ENCODE measurements around the gene FZR1. TPM values are rescaled to one million over a fixed set of nuclear protein-coding genes. Genes with fewer than 3 reads are reported as not detected.

The FZR1 gene
- total and polyA plus RNA-seq, 2 of the 13 experiments (the other 11 are each of a cell fraction or from before 2014, with no cell fraction given) = 29.0 to 30.8 TPM

DNA sequence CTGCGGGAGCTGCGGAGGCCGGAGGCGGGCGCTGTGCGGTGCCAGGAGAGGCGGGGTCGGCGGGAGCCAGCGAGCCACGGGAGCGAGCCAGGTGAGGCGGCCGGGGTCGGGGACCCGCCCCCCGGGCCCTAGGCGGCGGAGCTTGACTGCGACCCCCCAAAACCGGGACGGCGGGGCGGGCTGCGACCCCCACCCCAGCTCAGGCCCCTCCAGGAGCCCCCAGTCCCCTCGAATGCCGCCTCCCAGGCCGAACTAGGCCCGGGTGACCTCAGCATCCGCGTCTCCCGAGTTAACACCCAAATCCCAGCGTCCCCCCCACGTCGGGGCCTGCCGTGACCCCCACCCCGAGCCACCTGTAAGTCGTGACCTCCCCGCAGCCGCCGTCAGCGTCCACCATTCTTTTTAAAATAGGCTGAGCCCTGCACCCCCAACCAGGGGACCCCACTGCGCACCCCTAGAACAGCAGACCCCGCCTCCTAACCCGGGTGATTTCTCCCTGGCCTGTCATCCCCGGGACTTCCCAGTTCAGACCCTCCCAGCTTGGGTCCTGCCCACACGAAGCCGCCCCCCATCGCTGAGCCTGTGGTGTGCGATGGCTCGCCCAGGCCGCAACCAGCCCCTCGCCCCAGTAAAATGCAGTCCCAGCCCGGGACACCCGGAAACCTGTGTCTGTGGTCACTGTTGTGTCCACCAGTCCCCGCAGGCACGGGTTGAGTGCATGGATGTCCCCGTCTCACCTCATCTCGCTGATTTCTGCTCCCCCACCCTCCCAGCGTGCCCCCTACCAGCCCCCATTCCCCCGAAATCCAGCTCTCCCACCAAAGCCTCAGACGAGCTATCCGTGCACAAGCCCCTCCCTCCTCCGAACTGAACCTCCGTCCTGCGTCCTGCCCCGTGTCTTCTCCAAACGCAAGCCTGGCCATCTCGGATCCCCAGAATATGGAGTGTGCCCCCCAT lies 551 bp downstream of the FZR1 start (continued):
- TF ChIP-seq, protein P1, sequence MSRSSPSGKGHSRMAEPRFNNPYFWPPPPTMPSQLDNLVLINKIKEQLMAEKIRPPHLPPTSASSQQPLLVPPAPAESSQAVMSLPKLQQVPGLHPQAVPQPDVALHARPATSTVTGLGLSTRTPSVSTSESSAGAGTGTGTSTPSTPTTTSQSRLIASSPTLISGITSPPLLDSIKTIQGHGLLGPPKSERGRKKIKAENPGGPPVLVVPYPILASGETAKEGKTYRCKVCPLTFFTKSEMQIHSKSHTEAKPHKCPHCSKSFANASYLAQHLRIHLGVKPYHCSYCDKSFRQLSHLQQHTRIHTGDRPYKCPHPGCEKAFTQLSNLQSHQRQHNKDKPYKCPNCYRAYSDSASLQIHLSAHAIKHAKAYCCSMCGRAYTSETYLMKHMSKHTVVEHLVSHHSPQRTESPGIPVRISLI (CRISPR knock-in tag; IDR thresholded peaks at IDR 0.05; ENCODE audit: borderline replicate concordance) = no peak
- no peak for TF ChIP-seq GFI1 (CRISPR knock-in tag; IDR thresholded peaks at IDR 0.05; ENCODE audit: borderline replicate concordance)
- 0 out of 2 replicates have a peak, but pooled peaks have one; percentile 8 for TF ChIP-seq FOXC1 (CRISPR knock-in tag; IDR thresholded peaks at IDR 0.05; ENCODE audit: borderline replicate concordance)

DNA sequence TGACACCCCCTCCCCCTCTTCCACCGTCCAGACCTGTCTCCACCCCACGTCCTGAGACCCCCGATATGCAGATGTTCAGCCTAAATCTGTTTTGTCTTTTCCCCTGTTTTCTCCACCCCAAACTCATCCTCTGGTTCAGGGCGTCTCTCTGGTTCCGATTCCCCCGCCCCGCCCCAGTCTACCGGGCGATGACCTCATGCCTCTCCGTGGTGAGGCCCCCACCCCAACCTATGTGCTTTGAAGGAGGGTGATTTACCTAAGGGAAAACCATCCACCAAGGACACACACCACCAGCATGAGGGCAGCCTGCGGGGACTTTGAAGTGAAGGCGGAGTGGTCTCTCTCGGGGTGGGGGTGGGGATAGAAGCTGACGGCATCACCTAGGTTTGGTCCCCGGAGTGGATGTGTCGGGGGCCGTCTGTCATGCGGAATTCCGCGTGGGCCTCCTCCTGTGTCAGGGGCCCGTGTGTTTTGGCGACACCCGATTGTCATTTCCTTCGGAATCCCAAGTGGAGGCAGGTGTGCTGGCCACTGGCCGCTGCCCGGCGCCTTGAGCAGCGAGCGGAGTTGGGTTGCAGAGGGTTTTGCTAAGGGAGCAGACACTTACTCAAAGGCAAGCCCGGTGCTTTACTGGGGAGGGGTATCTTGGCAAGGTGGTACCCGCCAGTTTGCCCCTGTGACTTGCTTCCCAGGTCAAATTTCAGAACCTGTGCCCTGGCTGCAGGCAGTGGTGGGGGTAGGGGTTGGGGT lies 1.4 kb downstream of the FZR1 start:
- Histone ChIP-seq H3K27me3 (ENCODE audit: control insufficient read depth in 1 of 2, insufficient read depth in 2 of 2, low read length in 2 of 2) (no peaks in the 10 kb centered on the region), H3K79me2 (ENCODE audit: insufficient read depth, low read length) (peaks cover 53% of the 10 kb centered on the region), H3K4me3 (replicated peaks in 1 of 3; ENCODE audit: insufficient read depth in 1 of 3, low read depth in 2 of 3, low read length in 3 of 3) (peak overlapping the region; percentile 82 to 96 (median 92)), H3K4me2 (ENCODE audit: low read depth, low read length) (peak overlapping the region; percentile 94), H2AFZ (ENCODE audit: low read length) (no peak overlapping the region), H3K36me3 (replicated peaks in 1 of 2; ENCODE audit: control insufficient read depth in 1 of 2, insufficient read depth in 2 of 2, low read length in 2 of 2) (peaks cover 3 to 16% of the 10 kb centered on the region in 2 experiments; a peak in 3 of 5 replicates), H3K4me1 (ENCODE audit: insufficient read depth, low read length) (peaks cover 42% of the 10 kb centered on the region), H3K27ac (ENCODE audit: extremely low read length, insufficient read depth, low read length) (peak overlapping the region; percentile 67), H3K9ac (ENCODE audit: insufficient read depth, low read depth, low read length) (peak overlapping the region; percentile 95), H4K20me1 (ENCODE audit: insufficient read depth, low read length) (peaks cover 8% of the 10 kb centered on the region; the same call in 1 of the 2 replicates), H3K9me3 (ENCODE audit: low read length) (no peaks in the 10 kb centered on the region)
- POLR2A ChIA-PET = no interaction called here
- intact Hi-C loops (cut with micrococcal nuclease; ENCODE audit: unreplicated experiment) = loop anchor here (5.0 kb wide), 1 partner anchor 65 kb away; the partner anchor contains the start of gene HMG20B
- TSS peak; percentile 58 for BruUV-seq (replicated peaks)
- ATAC-seq (peak; percentile 12; the same call in 2 of the 3 replicates), FAIRE-seq (peak; percentile 12), DNase-seq (ENCODE audit: low spot score) (peak; percentile 74)
- in situ Hi-C loops (cut with HindIII; ENCODE audit: extremely low pct_ligation_motif_present, low pct_unique_long_range_greater_than_20kb) = no loop called here
- CTCF ChIA-PET (ENCODE audit: low intra/inter-chr PET ratio, low total read pairs) = no interaction called here
- 34% methylated on average over 17 of the region's 31 CpGs for WGBS (ENCODE audit: low lambda C conversion rate)
- TF ChIP-seq KDM4B (CRISPR knock-in tag; IDR thresholded peaks at IDR 0.05) (no peak), ZNF839 (CRISPR knock-in tag; IDR thresholded peaks at IDR 0.05; ENCODE audit: borderline replicate concordance) (no peak)
- TF ChIP-seq, protein P2, sequence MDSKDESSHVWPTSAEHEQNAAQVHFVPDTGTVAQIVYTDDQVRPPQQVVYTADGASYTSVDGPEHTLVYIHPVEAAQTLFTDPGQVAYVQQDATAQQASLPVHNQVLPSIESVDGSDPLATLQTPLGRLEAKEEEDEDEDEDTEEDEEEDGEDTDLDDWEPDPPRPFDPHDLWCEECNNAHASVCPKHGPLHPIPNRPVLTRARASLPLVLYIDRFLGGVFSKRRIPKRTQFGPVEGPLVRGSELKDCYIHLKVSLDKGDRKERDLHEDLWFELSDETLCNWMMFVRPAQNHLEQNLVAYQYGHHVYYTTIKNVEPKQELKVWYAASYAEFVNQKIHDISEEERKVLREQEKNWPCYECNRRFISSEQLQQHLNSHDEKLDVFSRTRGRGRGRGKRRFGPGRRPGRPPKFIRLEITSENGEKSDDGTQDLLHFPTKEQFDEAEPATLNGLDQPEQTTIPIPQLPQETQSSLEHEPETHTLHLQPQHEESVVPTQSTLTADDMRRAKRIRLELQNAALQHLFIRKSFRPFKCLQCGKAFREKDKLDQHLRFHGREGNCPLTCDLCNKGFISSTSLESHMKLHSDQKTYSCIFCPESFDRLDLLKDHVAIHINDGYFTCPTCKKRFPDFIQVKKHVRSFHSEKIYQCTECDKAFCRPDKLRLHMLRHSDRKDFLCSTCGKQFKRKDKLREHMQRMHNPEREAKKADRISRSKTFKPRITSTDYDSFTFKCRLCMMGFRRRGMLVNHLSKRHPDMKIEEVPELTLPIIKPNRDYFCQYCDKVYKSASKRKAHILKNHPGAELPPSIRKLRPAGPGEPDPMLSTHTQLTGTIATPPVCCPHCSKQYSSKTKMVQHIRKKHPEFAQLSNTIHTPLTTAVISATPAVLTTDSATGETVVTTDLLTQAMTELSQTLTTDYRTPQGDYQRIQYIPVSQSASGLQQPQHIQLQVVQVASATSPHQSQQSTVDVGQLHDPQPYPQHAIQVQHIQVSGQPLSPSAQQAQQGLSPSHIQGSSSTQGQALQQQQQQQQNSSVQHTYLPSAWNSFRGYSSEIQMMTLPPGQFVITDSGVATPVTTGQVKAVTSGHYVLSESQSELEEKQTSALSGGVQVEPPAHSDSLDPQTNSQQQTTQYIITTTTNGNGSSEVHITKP (CRISPR knock-in tag; IDR thresholded peaks at IDR 0.05; ENCODE audit: low read depth) = peak; percentile 57; the same call in 1 of the 2 replicates
- TF ChIP-seq, protein P3, sequence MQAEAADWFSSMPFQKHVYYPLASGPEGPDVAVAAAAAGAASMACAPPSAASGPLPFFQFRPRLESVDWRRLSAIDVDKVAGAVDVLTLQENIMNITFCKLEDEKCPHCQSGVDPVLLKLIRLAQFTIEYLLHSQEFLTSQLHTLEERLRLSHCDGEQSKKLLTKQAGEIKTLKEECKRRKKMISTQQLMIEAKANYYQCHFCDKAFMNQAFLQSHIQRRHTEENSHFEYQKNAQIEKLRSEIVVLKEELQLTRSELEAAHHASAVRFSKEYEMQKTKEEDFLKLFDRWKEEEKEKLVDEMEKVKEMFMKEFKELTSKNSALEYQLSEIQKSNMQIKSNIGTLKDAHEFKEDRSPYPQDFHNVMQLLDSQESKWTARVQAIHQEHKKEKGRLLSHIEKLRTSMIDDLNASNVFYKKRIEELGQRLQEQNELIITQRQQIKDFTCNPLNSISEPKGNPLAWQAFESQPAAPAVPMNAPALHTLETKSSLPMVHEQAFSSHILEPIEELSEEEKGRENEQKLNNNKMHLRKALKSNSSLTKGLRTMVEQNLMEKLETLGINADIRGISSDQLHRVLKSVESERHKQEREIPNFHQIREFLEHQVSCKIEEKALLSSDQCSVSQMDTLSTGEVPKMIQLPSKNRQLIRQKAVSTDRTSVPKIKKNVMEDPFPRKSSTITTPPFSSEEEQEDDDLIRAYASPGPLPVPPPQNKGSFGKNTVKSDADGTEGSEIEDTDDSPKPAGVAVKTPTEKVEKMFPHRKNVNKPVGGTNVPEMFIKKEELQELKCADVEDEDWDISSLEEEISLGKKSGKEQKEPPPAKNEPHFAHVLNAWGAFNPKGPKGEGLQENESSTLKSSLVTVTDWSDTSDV (CRISPR knock-in tag; IDR thresholded peaks at IDR 0.05) = no peak
- TF ChIP-seq, protein P4, sequence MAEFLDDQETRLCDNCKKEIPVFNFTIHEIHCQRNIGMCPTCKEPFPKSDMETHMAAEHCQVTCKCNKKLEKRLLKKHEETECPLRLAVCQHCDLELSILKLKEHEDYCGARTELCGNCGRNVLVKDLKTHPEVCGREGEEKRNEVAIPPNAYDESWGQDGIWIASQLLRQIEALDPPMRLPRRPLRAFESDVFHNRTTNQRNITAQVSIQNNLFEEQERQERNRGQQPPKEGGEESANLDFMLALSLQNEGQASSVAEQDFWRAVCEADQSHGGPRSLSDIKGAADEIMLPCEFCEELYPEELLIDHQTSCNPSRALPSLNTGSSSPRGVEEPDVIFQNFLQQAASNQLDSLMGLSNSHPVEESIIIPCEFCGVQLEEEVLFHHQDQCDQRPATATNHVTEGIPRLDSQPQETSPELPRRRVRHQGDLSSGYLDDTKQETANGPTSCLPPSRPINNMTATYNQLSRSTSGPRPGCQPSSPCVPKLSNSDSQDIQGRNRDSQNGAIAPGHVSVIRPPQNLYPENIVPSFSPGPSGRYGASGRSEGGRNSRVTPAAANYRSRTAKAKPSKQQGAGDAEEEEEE (CRISPR knock-in tag; IDR thresholded peaks at IDR 0.05; ENCODE audit: borderline replicate concordance) = no peak

Measured in HepG2 (cell line).